HepG2 (cell line): Measurements from ENCODE around the gene RASSF4. TPM values are rescaled to one million over a fixed set of nuclear protein-coding genes. Genes with fewer than 3 reads are reported as not detected.

Source experiments
- GATA4 ChIP-seq: sonication (generic); IDR thresholded peaks from 2 replicates; pipeline ENCODE4 v1.6.1; 2016; ENCODE audit warnings: antibody characterized with exemption, low read depth, borderline replicate concordance
- KDM2A ChIP-seq: sonication (generic); formaldehyde crosslinking; IDR thresholded peaks from 2 replicates; pipeline ENCODE4 v1.4.0; 2020; ENCODE audit warnings: low read depth, missing genetic modification reagents, borderline replicate concordance
- KLF16 ChIP-seq, 2 experiments: sonication (generic) in 1 of 2; formaldehyde crosslinking in 1 of 2; IDR thresholded peaks; 2 replicates each; pipeline versions ENCODE4 v1.6.1 to v1.8.0; 2016 to 2023; ENCODE audit warnings: missing genetic modification reagents in 2 of 2, missing compliant biosample characterization in 1 of 2
- MBNL3 ChIP-seq: fragments of 250-450 bp; sonication (Bioruptor Pico); conservative IDR thresholded peaks from 2 replicates; pipeline ENCODE4 v1.8.0; 2022; ENCODE audit warnings: mild to moderate bottlenecking, inconsistent platforms
- NFE2L2 ChIP-seq: fragments of 150-350 bp; IDR thresholded peaks from 2 replicates; pipeline ENCODE4 v1.6.1; 2014; ENCODE audit warnings: low read length
- NFIB ChIP-seq: sonication (generic); formaldehyde crosslinking; IDR thresholded peaks from 2 replicates; pipeline ENCODE4 v1.9.0; 2021; ENCODE audit warnings: missing genetic modification reagents, mild to moderate bottlenecking, borderline replicate concordance
- NFIC ChIP-seq: IDR thresholded peaks from 2 replicates; pipeline ENCODE4 v1.6.1; 2012; ENCODE audit warnings: mild to moderate bottlenecking, low read length, inconsistent platforms
- NFKB2 ChIP-seq: sonication (generic); formaldehyde crosslinking; IDR thresholded peaks from 2 replicates; pipeline ENCODE4 v1.4.0; 2020; ENCODE audit warnings: missing genetic modification reagents, borderline replicate concordance
- REL ChIP-seq: sonication (generic); formaldehyde crosslinking; conservative IDR thresholded peaks from 2 replicates; pipeline ENCODE4 v1.8.0; 2022; ENCODE audit warnings: mild to moderate bottlenecking, missing genetic modification reagents, moderate library complexity
- TAF15 ChIP-seq: fragments of 200-400 bp; formaldehyde crosslinking; IDR thresholded peaks from one replicate; pipeline ENCODE4 v1.6.1; 2018; ENCODE audit warnings: mild to moderate bottlenecking, low read depth, low read length; ENCODE audit not compliant: poor library complexity, severe bottlenecking
- TCF7 ChIP-seq: sonication (generic); IDR thresholded peaks from 2 replicates; pipeline ENCODE4 v1.6.1; 2016; ENCODE audit warnings: antibody characterized with exemption, low read depth
- ZNF431 ChIP-seq: sonication (generic); formaldehyde crosslinking; IDR thresholded peaks from 2 replicates; pipeline ENCODE4 v1.9.0; 2022; ENCODE audit warnings: missing genetic modification reagents, low read depth, mild to moderate bottlenecking, borderline replicate concordance
- ZNF446 ChIP-seq: sonication (generic); formaldehyde crosslinking; IDR thresholded peaks from 2 replicates; pipeline ENCODE4 v1.5.0; 2020; ENCODE audit warnings: mild to moderate bottlenecking, missing genetic modification reagents
- polyA plus RNA-seq, 8 experiments: library from polyadenylated mRNA; depleted of rRNA in 3 of 8; stranded (reverse) in 7 of 8; unstranded in 1 of 8; fragments of >200 nt; fragmentation: Illumina TruSeq in 4 of 8; extraction: Trizol in 4 of 8; gene quantifications; 2 replicates each; pipeline versions ENCODE4 v1.2.1 to v1.2.3, GENCODE V29; 2011 to 2016; ENCODE audit warnings: low read depth in 4 of 8, missing spikeins in 1 of 8, mixed read lengths in 1 of 8; ENCODE audit not compliant: insufficient read depth in 1 of 8
- total RNA-seq, 5 experiments: library from RNA; depleted of rRNA; stranded (reverse); fragments of >200 nt; fragmentation: Illumina TruSeq; extraction: Trizol; gene quantifications; 2 replicates each; pipeline ENCODE4 v1.2.3, GENCODE V29; 2016; ENCODE audit warnings: low read depth in 1 of 5
- TF ChIP-seq, protein P1 (sequence below): IDR thresholded peaks from 2 replicates; pipeline ENCODE4 v1.6.1; 2016; ENCODE audit warnings: low read depth, missing genetic modification reagents, missing compliant biosample characterization
- TF ChIP-seq, protein P2 (sequence below): sonication (generic); formaldehyde crosslinking; IDR thresholded peaks from 2 replicates; pipeline ENCODE4 v1.8.0; 2022; ENCODE audit warnings: missing genetic modification reagents, mild to moderate bottlenecking, inconsistent platforms, borderline replicate concordance
- TF ChIP-seq, protein P3 (sequence below): sonication (generic); formaldehyde crosslinking; IDR thresholded peaks from 2 replicates; pipeline ENCODE4 v1.4.0; 2020; ENCODE audit warnings: missing genetic modification reagents
- TF ChIP-seq, protein P4 (sequence below), 2 experiments: sonication (generic) in 1 of 2; formaldehyde crosslinking in 1 of 2; IDR thresholded peaks; 2 replicates each; pipeline versions ENCODE4 v1.4.0 to v1.6.1; 2018 to 2020; ENCODE audit warnings: missing genetic modification reagents in 2 of 2, borderline replicate concordance in 1 of 2, low read depth in 1 of 2, mild to moderate bottlenecking in 1 of 2, missing biosample characterization in 1 of 2

Gene RASSF4
- total and polyA plus RNA-seq, 2 of the 13 experiments (the other 11 are each of a cell fraction or from before 2014, with no cell fraction given): 34.0 to 51.7 TPM

DNA sequence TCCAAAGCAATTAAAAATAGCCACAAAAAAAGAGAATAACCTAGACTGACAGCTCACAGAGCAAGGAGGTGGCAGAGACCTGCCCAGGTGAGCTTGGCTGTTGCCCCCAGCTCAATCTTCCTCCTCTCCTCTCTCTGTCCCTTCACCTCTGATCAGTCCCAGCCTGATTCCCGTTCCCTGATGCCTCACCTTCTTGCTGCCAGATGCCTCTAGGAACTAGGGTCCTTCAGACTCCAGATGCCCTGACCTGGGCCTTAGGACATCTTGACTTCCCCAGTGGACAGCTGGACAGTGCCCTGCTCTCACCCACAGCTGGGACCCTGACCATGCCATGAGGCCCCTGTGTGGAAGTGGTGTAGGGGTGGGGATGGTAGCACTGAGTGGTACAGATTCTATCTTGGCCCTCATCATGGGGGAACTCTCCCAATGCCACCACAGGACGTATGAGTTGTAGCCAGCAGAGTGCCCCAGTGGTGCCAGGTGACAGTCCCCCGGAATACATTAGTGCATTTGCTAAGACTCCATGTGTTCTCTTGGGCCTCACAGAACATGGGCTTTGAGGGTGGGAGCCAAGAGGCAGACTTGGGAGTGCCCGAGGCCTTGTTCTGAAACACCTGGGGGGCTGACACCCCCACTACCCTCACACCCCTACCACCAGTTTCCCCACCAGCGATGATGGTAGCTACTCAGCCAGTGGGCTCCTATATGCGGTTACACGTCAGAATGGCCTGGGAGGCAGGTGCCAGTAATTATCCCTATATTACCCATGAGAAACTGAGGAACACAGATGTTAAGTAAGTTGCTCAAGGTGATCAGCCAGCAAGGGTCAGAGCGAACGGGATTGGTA, 17.0 kb downstream of the RASSF4 start (continued):
- TF ChIP-seq, protein P1, sequence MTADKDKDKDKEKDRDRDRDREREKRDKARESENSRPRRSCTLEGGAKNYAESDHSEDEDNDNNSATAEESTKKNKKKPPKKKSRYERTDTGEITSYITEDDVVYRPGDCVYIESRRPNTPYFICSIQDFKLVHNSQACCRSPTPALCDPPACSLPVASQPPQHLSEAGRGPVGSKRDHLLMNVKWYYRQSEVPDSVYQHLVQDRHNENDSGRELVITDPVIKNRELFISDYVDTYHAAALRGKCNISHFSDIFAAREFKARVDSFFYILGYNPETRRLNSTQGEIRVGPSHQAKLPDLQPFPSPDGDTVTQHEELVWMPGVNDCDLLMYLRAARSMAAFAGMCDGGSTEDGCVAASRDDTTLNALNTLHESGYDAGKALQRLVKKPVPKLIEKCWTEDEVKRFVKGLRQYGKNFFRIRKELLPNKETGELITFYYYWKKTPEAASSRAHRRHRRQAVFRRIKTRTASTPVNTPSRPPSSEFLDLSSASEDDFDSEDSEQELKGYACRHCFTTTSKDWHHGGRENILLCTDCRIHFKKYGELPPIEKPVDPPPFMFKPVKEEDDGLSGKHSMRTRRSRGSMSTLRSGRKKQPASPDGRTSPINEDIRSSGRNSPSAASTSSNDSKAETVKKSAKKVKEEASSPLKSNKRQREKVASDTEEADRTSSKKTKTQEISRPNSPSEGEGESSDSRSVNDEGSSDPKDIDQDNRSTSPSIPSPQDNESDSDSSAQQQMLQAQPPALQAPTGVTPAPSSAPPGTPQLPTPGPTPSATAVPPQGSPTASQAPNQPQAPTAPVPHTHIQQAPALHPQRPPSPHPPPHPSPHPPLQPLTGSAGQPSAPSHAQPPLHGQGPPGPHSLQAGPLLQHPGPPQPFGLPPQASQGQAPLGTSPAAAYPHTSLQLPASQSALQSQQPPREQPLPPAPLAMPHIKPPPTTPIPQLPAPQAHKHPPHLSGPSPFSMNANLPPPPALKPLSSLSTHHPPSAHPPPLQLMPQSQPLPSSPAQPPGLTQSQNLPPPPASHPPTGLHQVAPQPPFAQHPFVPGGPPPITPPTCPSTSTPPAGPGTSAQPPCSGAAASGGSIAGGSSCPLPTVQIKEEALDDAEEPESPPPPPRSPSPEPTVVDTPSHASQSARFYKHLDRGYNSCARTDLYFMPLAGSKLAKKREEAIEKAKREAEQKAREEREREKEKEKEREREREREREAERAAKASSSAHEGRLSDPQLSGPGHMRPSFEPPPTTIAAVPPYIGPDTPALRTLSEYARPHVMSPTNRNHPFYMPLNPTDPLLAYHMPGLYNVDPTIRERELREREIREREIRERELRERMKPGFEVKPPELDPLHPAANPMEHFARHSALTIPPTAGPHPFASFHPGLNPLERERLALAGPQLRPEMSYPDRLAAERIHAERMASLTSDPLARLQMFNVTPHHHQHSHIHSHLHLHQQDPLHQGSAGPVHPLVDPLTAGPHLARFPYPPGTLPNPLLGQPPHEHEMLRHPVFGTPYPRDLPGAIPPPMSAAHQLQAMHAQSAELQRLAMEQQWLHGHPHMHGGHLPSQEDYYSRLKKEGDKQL (CRISPR knock-in tag): 0 out of 2 replicates have a peak, but pooled peaks have one; percentile 11
- TF ChIP-seq NFE2L2: no peak
- peak; percentile 82; the same call in 1 of the 2 replicates for TF ChIP-seq NFKB2 (CRISPR knock-in tag)
- TF ChIP-seq NFIC: no peak
- TF ChIP-seq NFIB (CRISPR knock-in tag): no peak
- peak; percentile 17; the same call in 1 of the 2 replicates for TF ChIP-seq KDM2A (CRISPR knock-in tag)
- TF ChIP-seq, protein P2, sequence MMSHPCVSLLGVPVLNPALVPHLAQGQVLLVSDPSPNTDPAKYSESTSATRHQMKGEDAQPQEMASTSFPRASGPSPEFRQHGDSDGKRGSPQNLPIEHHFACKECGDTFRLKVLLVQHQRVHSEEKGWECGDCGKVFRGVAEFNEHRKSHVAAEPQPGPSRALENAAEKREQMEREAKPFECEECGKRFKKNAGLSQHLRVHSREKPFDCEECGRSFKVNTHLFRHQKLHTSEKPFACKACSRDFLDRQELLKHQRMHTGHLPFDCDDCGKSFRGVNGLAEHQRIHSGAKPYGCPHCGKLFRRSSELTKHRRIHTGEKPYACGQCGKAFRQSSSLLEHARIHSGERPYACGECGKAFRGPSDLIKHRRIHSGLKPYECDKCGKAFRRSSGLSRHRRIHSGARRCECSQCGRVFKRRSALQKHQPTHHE (CRISPR knock-in tag): peak; percentile 35; the same call in 1 of the 2 replicates
- TF ChIP-seq GATA4: no peak; the same call in 1 of the 2 replicates
- no peak for TF ChIP-seq MBNL3
- TF ChIP-seq TAF15: no peak
- peak; percentile 18; the same call in 1 of the 2 replicates for TF ChIP-seq ZNF446
- TF ChIP-seq, protein P3, sequence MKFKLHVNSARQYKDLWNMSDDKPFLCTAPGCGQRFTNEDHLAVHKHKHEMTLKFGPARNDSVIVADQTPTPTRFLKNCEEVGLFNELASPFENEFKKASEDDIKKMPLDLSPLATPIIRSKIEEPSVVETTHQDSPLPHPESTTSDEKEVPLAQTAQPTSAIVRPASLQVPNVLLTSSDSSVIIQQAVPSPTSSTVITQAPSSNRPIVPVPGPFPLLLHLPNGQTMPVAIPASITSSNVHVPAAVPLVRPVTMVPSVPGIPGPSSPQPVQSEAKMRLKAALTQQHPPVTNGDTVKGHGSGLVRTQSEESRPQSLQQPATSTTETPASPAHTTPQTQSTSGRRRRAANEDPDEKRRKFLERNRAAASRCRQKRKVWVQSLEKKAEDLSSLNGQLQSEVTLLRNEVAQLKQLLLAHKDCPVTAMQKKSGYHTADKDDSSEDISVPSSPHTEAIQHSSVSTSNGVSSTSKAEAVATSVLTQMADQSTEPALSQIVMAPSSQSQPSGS (CRISPR knock-in tag): no peak
- peak; percentile 72; the same call in 1 of the 2 replicates for TF ChIP-seq ZNF431 (CRISPR knock-in tag)
- TF ChIP-seq REL: 0 out of 2 replicates have a peak, but pooled peaks have one; percentile 85
- TF ChIP-seq TCF7: no peak
- TF ChIP-seq, protein P4, sequence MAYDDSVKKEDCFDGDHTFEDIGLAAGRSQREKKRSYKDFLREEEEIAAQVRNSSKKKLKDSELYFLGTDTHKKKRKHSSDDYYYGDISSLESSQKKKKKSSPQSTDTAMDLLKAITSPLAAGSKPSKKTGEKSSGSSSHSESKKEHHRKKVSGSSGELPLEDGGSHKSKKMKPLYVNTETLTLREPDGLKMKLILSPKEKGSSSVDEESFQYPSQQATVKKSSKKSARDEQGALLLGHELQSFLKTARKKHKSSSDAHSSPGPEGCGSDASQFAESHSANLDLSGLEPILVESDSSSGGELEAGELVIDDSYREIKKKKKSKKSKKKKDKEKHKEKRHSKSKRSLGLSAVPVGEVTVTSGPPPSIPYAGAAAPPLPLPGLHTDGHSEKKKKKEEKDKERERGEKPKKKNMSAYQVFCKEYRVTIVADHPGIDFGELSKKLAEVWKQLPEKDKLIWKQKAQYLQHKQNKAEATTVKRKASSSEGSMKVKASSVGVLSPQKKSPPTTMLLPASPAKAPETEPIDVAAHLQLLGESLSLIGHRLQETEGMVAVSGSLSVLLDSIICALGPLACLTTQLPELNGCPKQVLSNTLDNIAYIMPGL (CRISPR knock-in tag; IDR thresholded peaks at IDR 0.05; ENCODE audit: borderline replicate concordance in 1 of 2, low read depth in 1 of 2): 0 out of 4 replicates have a peak, but pooled peaks of 1 of the 2 experiments have one; percentile 12
- TF ChIP-seq KLF16 (CRISPR knock-in tag; IDR thresholded peaks at IDR 0.05): peak; percentile 10 to 92; a peak in 1 of 4 replicates
